Hematopoietic multipotent progenitor cell treated with erythropoietin and hydrocortisone succinate and interleukin-3 and kit ligand, for 4 days (in vitro differentiated cells): Measurements from ENCODE around the gene CPEB3.
"Not testable (repeated sequence)": the region's sequence is repeated elsewhere in the genome, so short reads cannot be mapped to it uniquely, and the experiment has no call there.

Experiments used
- DNase-seq: peaks from one replicate; pipeline ENCODE4 v3.0.0-alpha.2; 2015

Gene CPEB3

DNA sequence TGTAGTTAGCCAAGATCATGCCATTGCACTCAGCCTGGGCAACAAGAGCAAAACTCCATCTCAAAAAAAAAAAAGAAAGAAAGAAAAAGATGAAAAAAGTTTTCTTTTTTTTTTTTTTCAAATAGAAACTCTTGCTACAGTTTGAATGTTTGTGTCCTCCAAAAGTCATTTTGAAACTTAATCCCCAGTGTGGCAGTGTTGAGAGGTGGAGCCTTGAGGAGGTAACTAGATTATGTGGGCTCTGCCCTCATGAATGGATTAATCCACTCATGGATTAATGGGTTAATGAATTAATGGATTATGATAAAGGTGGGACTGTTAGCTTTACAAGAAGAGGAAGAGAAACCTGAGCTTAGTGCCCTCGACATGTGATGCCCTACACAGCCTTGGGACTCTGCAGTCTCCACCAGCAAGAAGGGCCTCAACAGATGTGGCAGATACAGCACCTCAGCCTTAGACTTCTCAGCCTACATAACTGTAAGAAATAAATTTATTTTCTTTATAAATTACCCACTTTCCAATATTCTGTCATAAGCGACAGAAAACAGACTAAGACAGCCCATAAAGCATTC is 25.1 kb downstream of the CPEB3 start:
- no peak for DNase-seq

- no peak for DNase-seq
These were observed 26.6 kb downstream of the CPEB3 start for GRCh38 chr10:92264249-92264648.

GRCh38 chr10:92263396-92263795 is 27.5 kb downstream of the CPEB3 start:
- no peak for DNase-seq

DNA sequence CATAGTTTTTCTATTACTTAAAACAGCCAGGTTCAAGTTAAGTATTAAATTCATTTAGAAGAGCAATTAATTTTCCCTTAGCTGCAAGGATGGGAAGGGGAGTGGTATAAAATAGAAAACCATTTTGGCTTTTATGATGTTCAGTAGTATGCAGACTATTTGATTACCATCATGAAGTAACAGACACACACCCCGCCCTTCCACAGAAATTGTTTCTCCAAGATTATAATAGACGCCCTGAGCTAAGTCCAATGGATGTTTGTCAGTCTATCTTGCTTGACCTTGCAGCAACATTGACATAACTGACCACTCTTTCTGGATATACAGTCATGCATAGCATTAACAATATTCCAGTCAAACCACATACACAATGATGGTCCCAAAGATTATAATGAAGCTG is 42.3 kb downstream of the CPEB3 start:
- DNase-seq = no peak

DNA sequence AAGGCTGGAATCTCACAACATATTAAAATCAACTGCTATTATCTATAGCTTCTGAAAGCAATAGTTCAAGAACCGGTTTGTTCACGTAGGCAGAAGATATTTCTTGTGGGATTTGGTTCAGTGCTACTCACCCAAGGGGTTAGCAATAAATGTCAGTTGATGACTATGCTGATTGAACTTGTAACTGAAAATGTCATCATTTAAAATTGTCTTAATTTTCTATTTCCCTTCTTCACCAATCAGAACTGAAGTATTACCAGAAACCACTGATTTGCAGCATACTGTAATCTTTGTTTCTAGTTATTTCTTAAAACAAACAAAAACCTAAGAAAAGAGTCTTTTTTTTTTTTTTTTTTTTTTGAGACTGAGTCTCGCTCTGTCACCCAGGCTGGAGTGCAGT is 46.1 kb downstream of the CPEB3 start:
- DNase-seq = no peak

DNA sequence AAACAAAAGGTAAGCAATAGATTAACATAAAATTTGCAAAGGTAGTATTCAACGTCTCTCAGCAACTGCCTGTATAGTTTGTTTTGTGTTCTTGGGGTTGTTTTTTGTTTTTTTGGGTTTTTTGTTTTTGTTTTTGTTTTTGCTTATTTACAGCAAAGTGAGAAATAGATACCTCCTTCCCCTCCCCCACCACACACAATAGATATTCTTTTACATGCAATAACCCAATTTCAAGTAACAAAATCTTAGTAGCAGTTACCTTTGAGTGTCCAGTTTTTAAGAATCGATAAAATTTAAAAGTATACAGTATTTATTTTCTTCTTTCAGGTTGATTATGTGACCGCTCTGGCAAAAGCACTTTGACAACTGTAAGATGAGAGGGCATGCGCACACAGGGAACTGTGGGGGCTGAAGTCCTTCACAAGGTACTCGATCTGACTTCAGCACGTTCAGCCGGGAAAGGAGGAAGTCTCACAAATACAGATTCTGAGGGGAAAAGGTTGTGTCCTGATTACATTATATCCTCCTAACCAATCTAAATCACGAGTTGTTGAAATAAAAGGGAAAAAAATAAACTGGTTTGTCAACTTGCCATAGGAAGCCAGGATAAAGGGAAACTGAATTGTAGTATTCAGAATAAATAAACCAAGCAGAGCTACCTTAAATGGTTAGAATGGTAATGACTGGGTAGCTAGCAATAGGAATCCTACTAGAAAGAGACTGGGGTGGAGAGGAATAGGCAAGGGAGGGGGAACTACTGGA is 47.8 kb downstream of the CPEB3 start:
- peak; percentile 86 for DNase-seq

DNA sequence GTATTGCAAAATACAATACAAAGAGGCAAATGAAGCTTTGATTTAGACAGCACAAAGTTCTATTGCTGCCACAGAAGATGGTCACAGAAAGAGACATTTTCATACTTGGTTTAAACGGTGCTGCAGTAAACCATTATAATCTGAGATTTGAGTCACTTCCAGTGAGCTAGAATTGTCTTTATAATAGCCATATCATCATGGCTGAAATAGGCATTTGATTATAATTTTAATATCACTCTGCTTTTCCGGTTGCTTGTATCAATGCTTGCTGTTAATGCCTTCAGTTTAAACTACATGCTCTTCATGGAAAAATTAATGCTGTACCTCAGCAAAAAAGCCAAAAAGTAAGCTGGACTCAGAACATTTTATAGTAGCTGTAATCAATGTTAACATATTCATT is 48.5 kb downstream of the CPEB3 start:
- no peak for DNase-seq

DNA sequence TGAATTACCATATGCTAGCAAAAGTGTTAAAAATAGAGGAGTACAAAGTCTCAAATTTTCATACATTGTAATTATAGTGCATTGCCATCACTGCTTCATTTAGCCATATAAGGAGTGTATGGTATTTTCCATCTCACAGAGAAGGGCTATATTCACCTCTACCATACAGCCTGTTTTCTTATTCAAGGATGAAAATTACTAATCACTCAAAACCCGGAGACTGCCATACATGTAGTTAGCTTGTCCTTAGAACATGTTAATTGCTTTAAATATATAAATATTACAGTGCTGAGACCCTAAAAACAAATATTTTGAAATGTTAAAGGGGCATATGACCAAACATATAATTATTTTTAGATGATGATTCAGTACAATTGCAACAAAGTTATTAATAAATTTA is 49.4 kb downstream of the CPEB3 start:
- no peak for DNase-seq

DNA sequence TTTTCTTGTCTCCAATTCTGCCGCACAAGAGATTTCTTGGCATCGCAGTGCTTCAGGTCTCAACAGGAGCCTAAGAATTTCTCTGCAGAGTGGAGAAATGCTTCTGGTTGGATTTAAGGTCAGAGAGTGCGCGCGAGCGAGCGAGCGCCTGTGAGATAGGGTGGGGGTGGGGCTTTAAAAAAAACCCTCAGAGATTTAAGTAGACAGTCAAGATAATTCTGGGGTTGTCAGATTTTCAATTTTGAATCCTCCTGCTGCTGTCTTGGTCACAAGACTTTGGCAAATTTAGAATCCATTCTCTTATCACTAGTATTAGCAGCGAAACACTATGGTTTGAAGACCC is 49.7 kb downstream of the CPEB3 start:
- peak; percentile 59 for DNase-seq

- peak; percentile 91 for DNase-seq
These were observed 50.4 kb downstream of the CPEB3 start for GRCh38 chr10:92240289-92241157.

- peak; percentile 63 for DNase-seq
These were observed 51.1 kb downstream of the CPEB3 start for GRCh38 chr10:92239600-92240288.

DNA sequence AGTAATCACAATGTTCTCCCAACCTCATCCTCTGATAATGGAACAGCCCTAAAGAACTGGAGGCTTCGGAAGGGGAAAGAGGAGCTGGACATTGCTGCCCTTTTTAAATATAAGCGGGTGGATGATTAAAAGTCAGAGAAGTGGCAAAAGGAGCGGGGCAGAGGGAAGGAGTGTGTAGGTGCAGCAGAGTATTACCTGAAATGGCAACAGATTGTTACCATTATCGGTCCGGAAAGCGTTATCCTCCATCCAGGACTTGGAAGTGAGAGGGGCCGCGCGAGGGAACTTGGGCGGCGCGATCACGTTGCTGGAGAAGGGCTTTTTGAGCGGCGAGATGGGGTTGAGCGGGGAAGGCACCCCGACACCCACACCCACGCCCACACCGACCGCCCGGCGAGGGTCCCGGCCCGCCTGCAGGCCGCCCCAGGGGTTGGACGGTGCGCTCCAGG is 51.7 kb downstream of the CPEB3 start:
- no peak for DNase-seq

DNA sequence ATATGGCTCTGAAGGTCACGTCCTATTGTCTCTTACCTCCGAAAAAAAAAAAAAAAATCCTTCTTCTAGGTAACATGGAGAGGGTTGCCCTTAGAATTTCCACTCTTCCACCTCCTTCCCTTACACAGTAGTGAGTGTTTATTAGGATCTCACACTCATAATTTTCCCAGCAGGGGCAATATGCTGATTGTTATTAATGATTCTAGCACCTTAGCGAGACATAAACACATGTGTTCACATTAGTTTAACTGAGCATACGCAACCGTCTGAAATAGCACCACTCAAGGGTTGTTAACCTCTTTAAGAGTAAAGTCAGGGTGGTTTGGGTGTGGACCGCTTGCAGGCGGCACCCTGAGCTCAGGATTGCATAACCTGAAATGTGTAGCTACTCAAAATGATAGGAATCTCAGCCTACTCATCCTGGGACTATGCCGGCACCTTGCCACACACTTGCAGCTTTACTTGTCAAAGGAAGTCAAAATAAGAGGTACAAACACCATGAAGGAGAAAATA is 52.2 kb downstream of the CPEB3 start:
- DNase-seq = peak; percentile 36

- no peak for DNase-seq
These were observed 52.8 kb downstream of the CPEB3 start for GRCh38 chr10:92238054-92238585.

DNA sequence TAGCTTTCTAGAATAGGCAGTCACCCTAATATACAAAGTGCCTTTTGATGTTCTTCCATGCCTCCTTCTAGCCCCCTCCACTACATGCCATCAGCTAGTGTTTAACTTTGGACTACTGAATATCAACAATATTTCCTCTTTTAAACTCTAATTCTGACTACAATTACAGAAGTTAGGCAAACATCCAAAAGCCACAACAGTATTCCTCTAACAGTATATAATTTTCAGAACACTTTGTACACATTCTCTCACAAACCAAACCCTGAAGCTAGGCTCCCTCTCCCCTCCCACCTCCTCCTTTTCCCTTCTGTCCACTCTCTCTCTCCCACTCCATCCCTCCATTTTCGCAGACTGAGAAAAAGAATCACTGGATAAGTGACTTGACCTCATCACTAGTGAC is 59.7 kb downstream of the CPEB3 start:
- no peak for DNase-seq

- DNase-seq = no peak
These were observed 68.1 kb downstream of the CPEB3 start for GRCh38 chr10:92222603-92223262.

GRCh38 chr10:92219559-92219958 is 71.3 kb downstream of the CPEB3 start:
- DNase-seq = no peak

- no peak for DNase-seq
These were observed 72.3 kb downstream of the CPEB3 start for GRCh38 chr10:92218569-92218968.

- DNase-seq = peak; percentile 25
These were observed 74.3 kb downstream of the CPEB3 start for GRCh38 chr10:92216608-92217007.

DNA sequence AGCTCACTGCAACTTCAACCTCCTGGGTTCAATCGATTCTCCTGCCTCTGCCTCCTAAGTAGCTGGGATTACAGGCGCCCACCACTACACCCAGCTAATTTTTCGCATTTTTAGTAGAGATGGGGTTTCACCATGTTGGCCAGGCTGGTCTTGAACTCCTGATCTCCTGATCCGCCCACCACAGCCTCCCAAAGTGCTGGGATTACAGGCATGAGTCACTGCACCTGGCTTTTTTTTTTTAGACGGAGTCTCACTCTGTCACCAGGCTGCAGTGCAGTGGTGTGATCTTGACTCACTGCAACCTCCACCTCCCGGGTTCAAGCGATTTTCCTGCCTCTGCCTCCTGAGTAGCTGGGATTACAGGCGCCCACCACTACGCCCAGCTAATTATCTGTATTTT is 75.7 kb downstream of the CPEB3 start:
- DNase-seq = not testable (repeated sequence)

DNA sequence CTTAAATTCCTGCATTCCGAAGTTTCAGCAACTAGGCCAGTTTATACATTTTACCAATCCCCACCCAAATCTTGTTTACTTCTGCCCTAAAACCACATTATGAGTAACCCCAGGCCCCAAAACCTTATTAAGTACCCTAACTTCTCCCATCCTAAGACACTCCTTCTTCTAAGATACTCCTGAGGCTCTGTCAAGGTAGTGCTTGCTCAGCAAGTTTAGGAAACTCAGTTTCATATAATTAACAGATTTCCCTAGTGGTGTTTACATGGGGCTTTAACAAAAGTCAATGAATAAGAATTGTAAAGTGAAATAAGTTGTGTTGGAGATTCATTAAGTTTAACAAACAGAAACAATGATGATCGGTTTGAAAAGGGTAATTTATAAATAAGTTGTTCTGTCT is 77.8 kb downstream of the CPEB3 start:
- no peak for DNase-seq

GRCh38 chr10:92208736-92209135 is 82.1 kb downstream of the CPEB3 start:
- no peak for DNase-seq
